SIG-M5 treated with dmso at 0.1 percent for 504 hours (cell line): ENCODE measurements around the gene OLR1.
A peak's percentile ranks its signal among the peaks of the same experiment; 100 is the strongest.

ENCODE experiments used
- DNase-seq: peaks from one replicate; lab custom pipeline; 2025; ENCODE audit not compliant: unreplicated experiment; lab: John Stamatoyannopoulos, UW

OLR1 gene

DNA sequence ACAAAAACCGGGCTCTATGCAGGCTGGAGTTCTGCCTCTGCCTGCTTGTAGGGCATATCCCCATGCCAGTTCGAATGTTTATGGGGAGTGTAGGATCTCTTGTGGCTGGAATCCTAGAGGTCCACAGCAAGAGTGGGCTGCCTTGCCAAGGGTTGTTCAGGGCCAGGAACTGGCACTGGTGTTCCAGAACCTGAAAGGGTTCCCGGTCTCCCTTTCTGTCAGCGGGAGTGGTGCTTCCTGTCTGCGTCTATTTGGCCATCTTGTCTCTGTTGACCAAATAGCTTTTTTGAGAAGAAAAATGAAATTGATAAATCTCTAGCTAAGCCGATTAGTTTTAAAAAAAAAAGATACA lies 17.8 kb downstream of the OLR1 start:
- DNase-seq = no peak

DNA sequence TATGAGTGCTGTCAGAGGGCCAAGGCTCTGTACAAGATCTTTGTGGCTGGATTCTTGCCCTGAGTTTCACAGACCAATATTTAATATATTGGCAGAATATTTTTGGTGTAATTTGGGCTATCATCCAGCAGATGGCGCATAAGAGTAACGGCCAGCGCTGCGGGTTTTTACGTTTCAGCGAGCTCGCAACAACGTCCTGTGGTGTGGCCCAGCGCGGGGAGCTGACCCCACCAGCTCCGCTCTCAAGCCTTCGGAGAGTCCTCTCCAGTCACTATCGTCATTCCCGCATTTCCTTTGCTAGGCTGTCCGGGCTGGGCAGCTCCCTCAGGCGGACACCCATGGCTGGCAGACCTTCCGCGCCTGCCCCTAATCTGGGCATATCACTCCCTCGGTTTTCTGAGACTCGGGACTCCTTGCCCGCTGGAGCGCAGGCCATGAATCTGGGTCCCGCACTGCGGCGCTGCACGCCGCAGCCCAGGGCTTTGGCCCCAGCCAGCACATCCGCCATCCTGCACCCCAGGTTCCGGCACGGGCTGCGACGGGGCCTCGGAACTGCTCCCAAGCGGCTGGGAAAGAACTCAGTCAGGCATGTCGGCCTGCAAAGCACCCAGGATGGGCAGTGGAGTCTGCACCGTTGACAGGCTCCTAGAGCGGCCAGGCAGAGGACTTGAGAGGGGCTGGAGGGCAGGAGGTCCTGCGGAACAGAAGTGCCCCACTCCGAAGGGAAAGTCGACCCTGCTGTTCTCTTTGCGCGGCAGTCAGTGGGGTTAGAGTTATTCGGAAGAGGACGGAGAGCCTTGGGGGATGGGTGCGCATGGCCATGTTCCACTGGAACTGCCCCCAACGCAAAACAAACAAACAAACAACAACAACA lies 18.4 kb downstream of the OLR1 start:
- peak; percentile 60 for DNase-seq

DNA sequence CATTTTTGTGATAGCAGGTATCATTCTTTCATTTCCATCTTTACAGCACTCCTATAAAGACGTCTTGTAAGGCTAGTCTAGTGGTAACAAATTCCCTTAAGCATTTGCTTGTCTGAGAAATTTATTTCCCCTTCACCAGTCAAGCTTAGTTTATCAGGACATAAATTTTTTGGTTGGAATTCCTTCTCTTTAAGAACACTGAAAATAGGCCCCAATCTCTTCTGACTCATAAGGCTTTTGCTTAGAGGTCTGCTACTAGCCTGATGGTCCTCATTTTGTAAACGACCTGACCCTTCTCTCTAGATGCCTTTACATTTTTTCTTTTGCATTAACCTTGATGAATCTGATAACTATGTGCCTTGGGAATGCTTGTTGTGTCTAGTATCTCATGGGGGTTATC lies 20.3 kb downstream of the OLR1 start:
- DNase-seq = no peak

DNA sequence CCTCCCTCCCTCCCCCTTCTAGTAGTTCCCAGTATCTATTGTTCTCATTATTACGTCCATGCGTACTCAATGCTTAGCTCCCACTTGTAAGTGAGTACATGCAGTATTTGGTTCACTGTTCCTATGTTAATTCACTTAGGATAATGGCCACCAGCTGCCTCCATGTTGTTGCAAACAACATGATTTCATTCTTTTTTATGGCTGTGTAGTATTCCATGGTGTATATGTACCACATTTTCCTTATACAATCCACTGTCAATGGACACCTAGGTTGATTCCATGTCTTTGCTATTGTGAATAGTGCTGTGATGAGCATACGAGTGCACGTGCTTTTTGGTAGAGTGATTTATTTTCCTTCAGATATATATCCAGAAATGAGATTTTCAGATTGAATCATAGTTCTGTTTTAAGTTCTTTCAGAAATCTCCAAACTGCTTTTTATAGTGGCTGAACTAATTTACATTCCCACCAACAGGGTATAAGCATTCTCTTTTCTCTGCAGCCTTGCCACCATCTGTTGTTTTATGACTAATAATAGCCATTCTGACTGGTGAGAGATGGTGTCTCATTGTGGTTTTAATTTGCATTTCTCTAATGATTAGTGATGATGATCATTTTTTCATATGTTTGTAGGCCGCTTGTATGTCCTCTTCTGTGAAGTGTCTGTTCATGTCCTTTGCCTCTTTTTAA lies 24.1 kb downstream of the OLR1 start:
- DNase-seq = no peak

DNA sequence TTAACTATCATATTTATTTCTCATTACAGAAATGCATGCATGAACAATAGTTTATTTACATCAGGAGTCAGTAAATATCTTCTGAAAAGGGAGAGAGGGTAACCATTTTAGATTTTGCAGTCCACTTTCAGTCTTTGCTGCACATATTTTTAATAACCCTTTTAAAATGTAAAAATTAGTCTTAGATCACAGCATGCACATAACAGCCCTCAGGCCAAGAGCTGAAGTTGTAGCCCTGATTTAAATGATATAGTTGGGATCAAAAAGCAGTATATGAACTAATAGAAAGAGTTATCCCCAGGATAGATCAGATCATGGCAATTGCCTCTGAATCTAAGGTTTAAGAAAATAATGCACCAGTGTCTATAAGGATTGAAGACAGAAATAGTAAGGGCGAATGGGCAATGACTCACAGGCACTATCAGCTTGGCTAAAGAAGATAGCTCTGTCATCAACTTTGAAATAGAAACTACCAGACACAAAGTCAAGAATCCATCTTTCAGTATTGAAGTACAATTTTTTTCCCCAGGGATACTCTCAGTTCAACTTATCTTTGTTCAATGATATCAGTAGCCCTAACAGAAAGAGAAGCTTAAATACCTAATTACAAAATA lies 28.8 kb downstream of the OLR1 start:
- no peak for DNase-seq

DNA sequence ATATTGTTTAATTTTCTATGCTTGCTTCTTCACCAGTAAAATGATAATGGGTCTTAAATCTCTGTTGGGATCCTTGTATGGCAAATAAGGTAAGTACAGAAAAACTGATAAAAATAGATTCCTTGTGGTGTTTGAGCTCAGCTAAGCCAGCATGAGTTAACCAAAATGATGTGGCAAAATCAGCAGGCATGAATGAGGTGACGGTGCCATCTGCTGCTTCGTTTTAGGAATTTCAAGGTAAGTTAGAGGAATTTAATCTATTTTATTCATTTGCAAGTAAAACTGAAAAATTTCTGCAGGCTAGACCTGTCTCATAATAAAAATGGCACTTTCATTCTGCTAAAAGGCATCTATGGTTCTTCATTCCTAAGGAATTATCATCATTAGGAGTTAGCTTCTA lies 31.9 kb downstream of the OLR1 start:
- DNase-seq = peak; percentile 79

DNA sequence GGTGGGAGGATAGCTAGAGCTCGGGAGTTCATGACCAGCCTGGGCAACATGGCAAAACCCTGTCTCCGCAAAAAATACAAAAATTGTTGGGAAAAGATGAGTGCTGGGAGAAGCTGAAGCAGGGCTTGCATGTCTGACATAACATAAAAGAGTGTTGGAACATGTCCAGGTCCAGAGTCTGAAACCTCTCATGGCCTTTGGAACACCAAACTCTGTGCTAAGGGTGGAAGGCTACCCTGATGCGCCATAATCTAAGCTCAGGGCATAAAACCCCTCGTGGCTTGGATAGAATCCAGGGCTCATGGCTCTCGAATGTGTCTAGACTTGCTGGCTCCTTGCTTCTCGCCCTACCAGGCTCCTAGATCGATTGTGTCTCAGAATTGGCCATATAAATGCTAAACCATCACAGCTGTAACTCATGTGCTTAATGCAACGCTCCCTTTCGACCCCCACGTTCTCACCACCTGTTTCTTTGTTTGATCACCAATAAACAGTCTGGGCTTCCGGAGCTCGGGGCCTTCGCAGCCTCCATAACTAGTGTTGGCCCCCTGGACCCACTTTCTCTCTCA lies 35.2 kb downstream of the OLR1 start:
- DNase-seq = no peak

DNA sequence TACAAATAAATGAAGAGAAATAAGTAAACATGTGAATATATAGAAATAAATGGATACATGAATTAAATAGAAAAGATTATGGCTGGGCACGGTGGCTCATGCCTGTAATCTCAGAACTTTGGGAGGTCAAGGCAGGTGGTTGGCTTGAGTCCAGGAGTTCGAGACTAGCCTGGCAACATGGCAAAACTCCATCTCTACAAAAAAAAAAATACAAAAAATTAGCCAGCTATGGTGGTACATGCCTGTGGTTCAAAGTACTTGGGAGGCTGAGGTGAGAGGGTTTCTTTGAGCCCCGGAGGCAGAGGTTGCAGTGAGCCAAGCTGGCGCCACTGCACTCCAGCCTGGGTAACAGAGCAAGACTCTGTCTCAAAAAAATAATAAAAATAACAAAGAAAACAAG lies 36.8 kb downstream of the OLR1 start:
- DNase-seq = no peak

DNA sequence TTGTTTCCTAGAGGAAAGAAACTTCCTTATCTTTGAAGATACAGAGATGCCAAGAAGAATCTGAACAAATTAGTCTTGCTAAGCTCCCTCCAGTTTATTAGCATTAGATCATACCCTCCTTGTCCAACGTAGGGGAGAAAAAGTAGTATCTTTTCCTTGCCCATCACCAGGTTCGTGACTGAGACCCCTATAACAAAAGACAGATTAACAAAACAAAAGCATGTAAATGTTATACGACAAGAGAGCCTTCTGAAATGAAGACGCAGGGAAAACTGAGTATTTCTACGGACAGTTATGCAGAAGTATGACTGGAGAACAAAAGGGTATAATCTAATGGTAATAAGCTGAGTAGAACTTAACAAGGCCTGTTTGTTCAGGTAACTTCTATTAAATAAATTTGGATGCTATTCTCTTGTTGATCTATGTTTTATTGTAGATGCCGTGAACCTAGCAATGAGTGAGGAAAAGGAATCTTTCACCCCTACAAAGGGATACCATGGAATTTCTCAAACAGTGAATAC lies 39.0 kb downstream of the OLR1 start:
- DNase-seq = no peak

DNA sequence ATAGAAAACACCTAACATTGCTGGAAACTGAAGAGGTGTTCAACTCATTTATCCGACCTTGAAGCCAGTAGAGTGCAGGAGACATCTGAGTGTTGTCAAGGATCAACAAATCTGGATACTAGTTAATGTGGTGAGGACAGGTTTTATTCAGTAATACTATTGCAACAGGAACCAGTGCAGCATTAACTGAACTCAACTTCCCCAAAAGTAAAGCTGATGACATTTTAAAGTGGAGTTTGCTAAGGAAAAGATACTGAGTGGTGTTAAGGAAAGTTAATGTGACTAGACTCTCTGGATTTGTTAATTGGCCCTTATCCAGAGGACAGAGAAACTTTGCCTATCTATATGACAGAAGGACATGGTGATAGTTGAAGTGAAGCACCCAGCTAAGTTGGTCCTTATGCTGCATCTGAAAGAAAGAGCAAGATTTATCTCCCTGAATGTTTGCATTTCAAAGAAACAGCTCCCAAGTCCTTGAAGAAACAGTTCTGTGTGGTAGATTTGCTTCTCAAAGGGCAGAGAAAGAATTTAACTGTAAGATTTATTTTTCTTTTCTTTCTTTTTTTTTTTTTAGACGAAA lies 40.7 kb downstream of the OLR1 start:
- peak; percentile 73 for DNase-seq

DNA sequence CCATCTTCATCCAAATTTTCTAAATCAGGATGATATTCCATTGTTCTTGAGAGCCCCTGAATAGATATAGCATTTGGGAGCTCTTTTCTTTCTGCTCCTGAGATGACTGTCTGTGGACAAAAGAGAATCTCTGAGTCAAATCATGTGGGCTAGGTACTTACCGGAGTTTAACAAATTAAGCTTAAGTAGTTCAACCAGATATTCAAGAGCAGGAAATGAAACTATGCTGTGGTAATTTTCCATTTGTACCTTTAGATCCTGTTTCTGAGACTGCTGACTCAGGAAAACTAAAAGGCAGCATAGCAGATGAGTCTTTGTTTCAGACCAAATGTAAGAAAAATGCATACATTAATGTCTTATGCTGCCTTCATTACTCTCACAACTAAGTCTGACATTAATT lies 41.9 kb downstream of the OLR1 start, which contains the start of gene CLEC7A:
CLEC7A (minus strand) TSS at position 158 of the 400 bp plus-strand sequence; CDS start at position 41, 117 bp downstream.
- peak; percentile 78 for DNase-seq

DNA sequence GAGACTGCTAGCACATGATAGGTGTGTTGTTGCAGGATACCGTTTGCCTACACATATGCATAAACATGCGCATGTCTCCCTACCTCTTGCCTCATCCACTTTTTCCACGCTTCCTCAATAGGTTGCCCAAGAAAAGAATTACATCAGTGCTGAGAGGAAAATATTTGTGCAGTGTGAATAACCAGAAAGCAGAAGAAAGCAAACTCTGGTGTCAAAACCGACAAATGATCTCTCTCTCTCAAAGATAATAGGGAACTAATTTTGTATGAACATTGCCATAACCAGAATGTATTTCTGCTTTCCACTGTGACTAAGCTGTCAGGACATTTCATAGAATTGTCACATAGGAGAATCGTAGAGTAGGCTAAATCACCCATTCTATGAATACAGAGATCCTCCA lies 43.2 kb downstream of the OLR1 start:
- DNase-seq = peak; percentile 100

DNA sequence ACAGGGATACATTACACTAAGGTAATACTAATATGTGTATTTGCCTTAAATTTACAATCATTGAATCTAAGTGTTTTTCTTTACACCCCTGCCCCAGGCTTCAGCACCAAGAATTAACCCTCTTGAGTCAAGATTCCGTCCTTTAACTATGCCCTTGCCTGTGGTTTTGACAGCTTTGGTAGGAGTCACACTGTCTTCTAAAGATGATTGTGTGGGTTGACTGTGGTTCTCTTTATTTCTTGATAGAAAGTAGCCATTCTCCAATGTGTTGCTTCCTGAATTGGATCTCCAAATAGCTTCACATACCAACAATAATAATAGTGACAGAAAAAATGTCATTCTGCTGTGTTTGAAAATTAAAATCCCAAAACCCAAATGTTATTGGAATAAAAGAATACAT lies 45.5 kb downstream of the OLR1 start:
- DNase-seq = no peak

DNA sequence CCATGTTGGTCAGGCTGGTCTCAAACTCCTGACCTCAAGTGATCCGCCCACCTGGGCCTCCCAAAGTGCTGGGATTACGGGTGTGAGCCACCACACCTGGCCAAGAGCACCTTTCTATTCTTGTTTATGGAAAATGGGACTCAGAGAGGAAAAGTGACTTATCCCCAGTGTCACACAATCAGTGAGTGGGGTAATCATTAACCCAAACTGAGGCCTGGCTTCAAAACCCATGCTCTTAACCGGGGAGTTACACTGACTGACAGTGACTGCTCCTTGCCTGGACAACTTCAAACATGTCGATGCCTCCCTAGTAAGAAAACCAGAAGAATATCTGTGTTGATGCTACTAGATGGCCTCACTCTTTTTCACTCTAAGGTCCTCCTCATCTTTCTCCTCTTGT lies 49.2 kb downstream of the OLR1 start:
- no peak for DNase-seq

DNA sequence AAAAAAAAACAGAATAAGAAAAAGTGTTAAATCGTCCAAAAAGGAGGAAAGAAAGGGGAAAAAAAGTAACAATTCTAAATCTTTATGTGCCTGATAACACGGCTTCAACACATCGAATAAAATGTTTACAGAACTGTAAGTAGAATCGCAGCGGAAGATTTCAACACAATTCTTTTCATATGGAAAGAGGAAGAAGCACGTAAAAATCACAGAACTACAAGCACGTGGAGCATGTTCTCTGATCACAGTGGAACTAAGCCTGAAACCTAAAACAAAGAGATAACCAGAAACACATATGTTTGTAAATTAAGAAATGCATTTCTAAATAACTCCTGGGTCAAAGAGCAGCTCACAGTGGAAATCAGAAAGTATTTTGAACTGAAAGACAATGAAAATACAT lies 50.7 kb downstream of the OLR1 start:
- peak; percentile 94 for DNase-seq

DNA sequence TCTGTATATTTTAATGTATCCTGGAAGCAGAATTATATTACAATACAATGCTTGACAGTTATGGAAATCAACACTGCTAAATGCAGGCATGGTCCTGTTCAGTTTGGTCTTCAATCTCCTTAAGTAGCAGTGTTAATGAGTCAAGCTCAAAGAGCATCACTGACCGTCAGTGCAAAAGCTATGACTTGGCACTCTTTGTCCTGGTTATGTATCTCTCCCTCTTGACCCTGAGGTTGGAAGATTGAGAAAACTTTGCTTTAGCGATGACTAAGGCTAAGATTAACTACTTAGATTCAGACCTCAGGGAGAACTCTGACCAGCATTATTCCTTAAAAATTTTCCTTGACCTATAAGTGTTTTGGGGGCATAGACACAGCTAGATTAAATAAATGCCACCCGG lies 52.9 kb downstream of the OLR1 start:
- no peak for DNase-seq

DNA sequence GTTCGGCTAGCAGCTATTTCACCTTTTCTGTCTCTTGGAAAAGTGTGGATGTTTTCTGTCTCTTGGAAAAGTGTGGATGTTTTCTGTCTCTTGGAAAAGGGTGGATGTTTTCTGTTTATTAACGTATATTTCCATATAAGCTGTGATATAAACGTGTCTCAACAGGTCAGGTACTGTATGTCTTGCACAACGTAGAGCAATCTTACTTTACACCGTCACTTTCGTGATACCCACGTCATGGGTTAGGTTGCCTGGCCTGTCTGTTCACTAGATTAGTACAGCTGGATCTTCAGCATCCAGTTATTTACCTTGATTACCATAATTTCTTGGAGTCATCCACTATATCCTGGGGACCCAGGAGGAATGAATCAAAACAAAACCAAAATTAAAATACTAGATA lies 56.0 kb downstream of the OLR1 start:
- DNase-seq = no peak

DNA sequence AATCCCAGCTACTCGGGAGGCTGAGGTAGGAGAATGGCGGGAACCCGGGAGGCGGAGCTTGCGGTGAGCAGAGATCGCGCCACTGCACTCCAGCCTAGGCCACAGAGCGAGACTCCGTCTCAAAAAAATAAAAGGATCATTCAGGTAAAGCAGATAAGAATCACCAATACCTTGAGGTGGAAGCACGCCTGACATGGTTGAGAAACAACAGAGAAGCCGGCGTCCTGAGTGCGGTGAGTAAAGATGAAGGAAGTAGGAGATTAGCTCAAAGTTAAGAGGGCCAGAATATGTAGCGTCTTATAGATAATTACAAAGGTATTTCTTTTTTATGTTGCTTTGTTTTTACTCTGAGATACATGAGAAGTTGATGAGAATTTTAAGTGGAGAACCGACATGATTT lies 56.6 kb downstream of the OLR1 start:
- no peak for DNase-seq

DNA sequence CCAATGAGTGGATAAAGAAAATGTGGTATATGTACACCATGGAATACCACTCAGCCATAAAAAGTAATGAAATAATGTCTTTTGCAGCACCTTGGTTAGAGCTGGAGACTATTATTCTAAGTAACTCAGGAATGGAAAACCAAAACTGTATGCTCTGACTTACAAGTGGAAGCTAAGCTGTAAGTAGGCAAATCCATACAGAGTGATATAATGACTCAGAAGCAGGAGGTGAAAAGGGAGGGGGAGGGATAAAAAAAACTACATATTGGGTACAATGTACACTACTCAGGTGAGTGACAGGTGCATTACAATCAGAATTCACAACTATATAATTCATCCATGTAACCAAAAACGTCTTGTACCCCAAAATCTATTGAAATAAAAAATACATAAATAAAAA lies 58.0 kb downstream of the OLR1 start:
- DNase-seq = no peak

DNA sequence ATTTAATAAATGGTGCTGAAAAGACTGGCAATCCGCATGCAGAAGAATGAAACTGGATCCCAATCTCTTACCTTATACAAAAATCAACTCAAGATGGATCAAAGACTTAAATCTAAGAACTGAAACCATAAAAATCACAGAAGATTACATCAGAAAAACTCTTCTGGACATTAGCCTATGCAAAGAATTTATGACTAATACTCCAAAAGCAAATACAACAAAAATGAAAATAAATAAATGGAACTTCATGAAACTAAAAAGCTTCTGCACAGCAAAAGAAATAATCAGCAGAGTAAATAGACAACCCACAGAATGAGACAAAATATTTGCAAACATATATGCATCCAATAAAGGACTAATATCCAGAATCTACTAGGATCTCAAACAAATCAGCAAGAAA lies 58.9 kb downstream of the OLR1 start:
- DNase-seq = no peak

DNA sequence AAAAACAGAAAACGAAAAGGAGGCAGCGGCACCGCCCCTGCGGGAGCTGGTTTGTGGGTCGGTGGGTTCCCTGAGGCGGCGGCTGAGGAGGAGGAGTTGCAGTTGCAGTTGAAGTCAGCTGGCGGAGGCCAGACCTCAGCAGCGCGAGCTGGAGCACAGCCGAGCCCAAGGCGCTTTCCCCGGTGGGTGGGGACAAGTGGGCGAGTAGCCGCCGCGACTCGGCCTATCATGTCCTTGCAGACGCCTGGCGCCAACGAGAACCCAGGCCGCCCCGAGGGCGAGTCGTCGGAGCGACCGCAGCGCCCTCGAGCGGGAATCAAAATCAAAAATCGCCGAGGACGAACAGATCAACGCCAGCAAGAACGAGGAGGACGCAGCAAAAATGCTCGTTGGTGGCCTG lies 60.5 kb downstream of the OLR1 start:
- DNase-seq = no peak
